HG03469 (cell line): ENCODE measurements around the gene RDH5.

Source experiments
- ATAC-seq: cut with Tn5 transposase; IDR thresholded peaks from one replicate; pipeline ENCODE4 v1.9.1; 2021; ENCODE audit warnings: mild to moderate bottlenecking, moderate library complexity, moderate number of reproducible peaks; ENCODE audit not compliant: unreplicated experiment

RDH5 gene

GRCh38 chr12:55711786-55712553 lies 8.2 kb upstream of the RDH5 start:
- ATAC-seq = no peak

- no peak for ATAC-seq
These were observed 7.3 kb upstream of the RDH5 start for GRCh38 chr12:55712700-55713415.

- ATAC-seq = no peak
These were observed 6.5 kb upstream of the RDH5 start for GRCh38 chr12:55713721-55714120.

- ATAC-seq = no peak
These were observed 4.9 kb upstream of the RDH5 start for GRCh38 chr12:55715169-55715764.

GRCh38 chr12:55715833-55716581 lies 4.2 kb upstream of the RDH5 start, which contains the start of gene BLOC1S1:
Gene BLOC1S1 (plus strand): TSS chr12:55716046. CDS start chr12:55716052, 6 bp downstream.
- ATAC-seq = peak; percentile 57

- peak; percentile 13 for ATAC-seq
These were observed 3.6 kb upstream of the RDH5 start for GRCh38 chr12:55716582-55716957.

GRCh38 chr12:55717011-55718007 lies 2.9 kb upstream of the RDH5 start:
- ATAC-seq = no peak

GRCh38 chr12:55718015-55718414 lies 2.2 kb upstream of the RDH5 start:
- no peak for ATAC-seq

GRCh38 chr12:55718624-55719275 lies 1.4 kb upstream of the RDH5 start:
- no peak for ATAC-seq

- no peak for ATAC-seq
These were observed 822 bp upstream of the RDH5 start for GRCh38 chr12:55719371-55719770.

- no peak for ATAC-seq
These were observed 776 bp downstream of the RDH5 start for GRCh38 chr12:55720894-55721444.

GRCh38 chr12:55721601-55722213 lies 1.5 kb downstream of the RDH5 start:
- no peak for ATAC-seq

GRCh38 chr12:55722948-55723347 lies 2.8 kb downstream of the RDH5 start:
- ATAC-seq = no peak

GRCh38 chr12:55723516-55724225 lies 3.5 kb downstream of the RDH5 start:
- no peak for ATAC-seq

GRCh38 chr12:55724226-55724939 lies 4.2 kb downstream of the RDH5 start:
- ATAC-seq = no peak

- ATAC-seq = no peak
These were observed 4.7 kb downstream of the RDH5 start for GRCh38 chr12:55724940-55725309.

- no peak for ATAC-seq
These were observed 5.4 kb downstream of the RDH5 start for GRCh38 chr12:55725556-55725955.
